Muscle layer of duodenum (tissue), 2 donors: ENCODE results near the gene PPM1J.

Experiments
- H3K27ac ChIP-seq: one replicate; pipeline ENCODE4 v1.7.0; 2013; ENCODE audit warnings: mild to moderate bottlenecking, low read length
- H3K27me3 ChIP-seq: one replicate; pipeline ENCODE4 v1.7.0; 2013; ENCODE audit warnings: low read depth, mild to moderate bottlenecking, control low read depth, low read length
- H3K36me3 ChIP-seq, 2 donors: one replicate each; pipeline ENCODE4 v1.7.0; 2013; ENCODE audit warnings: low read length in 2 of 2, control low read depth in 1 of 2, mild to moderate bottlenecking in 1 of 2; ENCODE audit not compliant: insufficient read depth in 2 of 2, control insufficient read depth in 1 of 2
- H3K4me1 ChIP-seq, 2 donors: one replicate each; pipeline ENCODE4 v1.7.0; 2013; ENCODE audit warnings: low read length in 2 of 2, mild to moderate bottlenecking in 2 of 2, control low read depth in 1 of 2, moderate library complexity in 1 of 2; ENCODE audit not compliant: insufficient read depth in 2 of 2, control insufficient read depth in 1 of 2
- H3K4me3 ChIP-seq, 2 donors: one replicate each; pipeline ENCODE4 v1.7.0; 2013; ENCODE audit warnings: low read length in 2 of 2, low read depth in 1 of 2, mild to moderate bottlenecking in 1 of 2
- H3K9me3 ChIP-seq, 2 donors: one replicate each; pipeline ENCODE4 v1.7.0; 2013; ENCODE audit warnings: low read length in 2 of 2, control low read depth in 1 of 2, mild to moderate bottlenecking in 1 of 2; ENCODE audit not compliant: control insufficient read depth in 1 of 2
- donor health status: healthy.

Gene PPM1J

GRCh38 chr1:112711041-112711440 lies 4.1 kb downstream of the PPM1J start:
- Histone ChIP-seq H3K27ac (no peak overlapping the region), H3K27me3 (no peaks in the 10 kb centered on the region), H3K9me3 (no peaks in the 10 kb centered on the region), H3K36me3 (no peaks in the 10 kb centered on the region), H3K4me1 (peaks cover 3 to 28% of the 10 kb centered on the region in 2 donors), H3K4me3 (no peak overlapping the region)

GRCh38 chr1:112710586-112710985 lies 4.5 kb downstream of the PPM1J start:
- Histone ChIP-seq H3K4me1 (peaks cover 8 to 23% of the 10 kb centered on the region in 2 donors), H3K9me3 (no peaks in the 10 kb centered on the region), H3K36me3 (no peaks in the 10 kb centered on the region), H3K27ac (no peak overlapping the region), H3K27me3 (no peaks in the 10 kb centered on the region), H3K4me3 (no peak overlapping the region)

GRCh38 chr1:112710159-112710558 lies 5.0 kb downstream of the PPM1J start:
- Histone ChIP-seq H3K9me3 (no peaks in the 10 kb centered on the region), H3K36me3 (no peaks in the 10 kb centered on the region), H3K27ac (no peak overlapping the region), H3K4me1 (peaks cover 10 to 21% of the 10 kb centered on the region in 2 donors), H3K27me3 (no peaks in the 10 kb centered on the region), H3K4me3 (no peak overlapping the region)

- H3K4me1 ChIP-seq = peaks cover 19 to 21% of the 10 kb centered on the region in 2 donors
- H3K9me3 ChIP-seq = no peaks in the 10 kb centered on the region
- H3K27ac ChIP-seq = no peak overlapping the region
- peaks cover 0 to 4% of the 10 kb centered on the region in 2 donors for H3K36me3 ChIP-seq
- no peaks in the 10 kb centered on the region for H3K27me3 ChIP-seq
- no peak overlapping the region for H3K4me3 ChIP-seq
Observed at GRCh38 chr1:112708489-112708888, 6.6 kb downstream of the PPM1J start.

- no peaks in the 10 kb centered on the region for H3K27me3 ChIP-seq
- H3K4me1 ChIP-seq = peaks cover 19 to 25% of the 10 kb centered on the region in 2 donors
- no peak overlapping the region for H3K4me3 ChIP-seq
- no peak overlapping the region for H3K27ac ChIP-seq
- H3K36me3 ChIP-seq = peaks cover 0 to 7% of the 10 kb centered on the region in 2 donors
- H3K9me3 ChIP-seq = no peaks in the 10 kb centered on the region
Observed at GRCh38 chr1:112708002-112708448, 7.1 kb downstream of the PPM1J start.

- peaks cover 25% of the 10 kb centered on the region in 2 donors for H3K4me1 ChIP-seq
- H3K4me3 ChIP-seq = peak overlapping the region; percentile 37 to 83
- H3K27me3 ChIP-seq = no peaks in the 10 kb centered on the region
- no peak overlapping the region for H3K27ac ChIP-seq
- peaks cover 6 to 14% of the 10 kb centered on the region in 2 donors for H3K36me3 ChIP-seq
- H3K9me3 ChIP-seq = no peaks in the 10 kb centered on the region
Observed at GRCh38 chr1:112707221-112708001, 7.7 kb downstream of the PPM1J start.

- peak within 1 kb of the TSS; percentile 90 for H3K27ac ChIP-seq
- peaks cover 28 to 32% of the 10 kb centered on the region in 2 donors for H3K4me1 ChIP-seq
Observed at GRCh38 chr1:112706505-112707220, 8.5 kb downstream of the PPM1J start, which contains the start of gene RHOC. RHOC (minus strand) TSS chr1:112707127; CDS start chr1:112703799, 3,328 bp downstream.

GRCh38 chr1:112704934-112705627 lies 10.1 kb downstream of the PPM1J start:
- no peaks in the 10 kb centered on the region for H3K27me3 ChIP-seq
- peak overlapping the region; percentile 90 for H3K27ac ChIP-seq
- peaks cover 44 to 48% of the 10 kb centered on the region in 2 donors for H3K4me1 ChIP-seq
- H3K4me3 ChIP-seq = peak overlapping the region; percentile 80 to 83
- peaks cover 12 to 14% of the 10 kb centered on the region in 2 donors for H3K36me3 ChIP-seq
- H3K9me3 ChIP-seq = no peaks in the 10 kb centered on the region

More at GRCh38 chr1:112706505-112707220, 8.5 kb downstream of the PPM1J start, which contains the start of gene RHOC:
- Histone ChIP-seq H3K9me3 (no peaks in the 10 kb centered on the region), H3K4me3 (peak within 1 kb of the TSS; percentile 80 to 83), H3K27me3 (no peaks in the 10 kb centered on the region), H3K36me3 (peaks cover 11 to 14% of the 10 kb centered on the region in 2 donors)

- no peaks in the 10 kb centered on the region for H3K9me3 ChIP-seq
- H3K36me3 ChIP-seq = peaks cover 14 to 18% of the 10 kb centered on the region in 2 donors
- no peaks in the 10 kb centered on the region for H3K27me3 ChIP-seq
- peaks cover 50 to 54% of the 10 kb centered on the region in 2 donors for H3K4me1 ChIP-seq
- peak overlapping the region; percentile 90 for H3K27ac ChIP-seq
- peak overlapping the region; percentile 80 to 83 for H3K4me3 ChIP-seq
Observed at GRCh38 chr1:112704391-112704933, 10.7 kb downstream of the PPM1J start.

GRCh38 chr1:112703706-112704105 lies 11.4 kb downstream of the PPM1J start:
- no peak overlapping the region for H3K4me3 ChIP-seq

More at GRCh38 chr1:112703706-112704105, 11.4 kb downstream of the PPM1J start:
- no peaks in the 10 kb centered on the region for H3K9me3 ChIP-seq
- peak overlapping the region; percentile 90 for H3K27ac ChIP-seq
- peaks cover 19 to 22% of the 10 kb centered on the region in 2 donors for H3K36me3 ChIP-seq
- no peaks in the 10 kb centered on the region for H3K27me3 ChIP-seq
- H3K4me1 ChIP-seq = peaks cover 56 to 62% of the 10 kb centered on the region in 2 donors
